H7 (cell line): ENCODE results near the gene SOX6. TPM values are rescaled to one million over a fixed set of nuclear protein-coding genes. Genes with fewer than 3 reads are reported as not detected.

ENCODE experiments used
- DNase-seq: peaks from one replicate; pipeline ENCODE4 v3.0.0; 2012
- H3K27me3 ChIP-seq: 2 replicates; pipeline ENCODE4 v1.6.0; 2011; ENCODE audit warnings: mild to moderate bottlenecking, low read length; ENCODE audit not compliant: control insufficient read depth, insufficient read depth
- H3K36me3 ChIP-seq: replicated peaks from 2 replicates; pipeline ENCODE4 v1.5.1; 2011; ENCODE audit warnings: low read length; ENCODE audit not compliant: control insufficient read depth, insufficient read depth
- H3K4me3 ChIP-seq: 2 replicates; pipeline ENCODE4 v1.5.1; 2011; ENCODE audit warnings: low read depth, mild to moderate bottlenecking, control low read depth, low read length, moderate library complexity; ENCODE audit not compliant: insufficient read depth
- total RNA-seq: library from RNA; depleted of rRNA; stranded (reverse); fragments of >200 nt; shearing (Covaris generic); gene quantifications from 2 replicates; pipeline ENCODE4 v1.2.3, GENCODE V29; 2014

SOX6 gene
- total RNA-seq, 1 experiment from 2014 or later = 0.03 TPM

DNA sequence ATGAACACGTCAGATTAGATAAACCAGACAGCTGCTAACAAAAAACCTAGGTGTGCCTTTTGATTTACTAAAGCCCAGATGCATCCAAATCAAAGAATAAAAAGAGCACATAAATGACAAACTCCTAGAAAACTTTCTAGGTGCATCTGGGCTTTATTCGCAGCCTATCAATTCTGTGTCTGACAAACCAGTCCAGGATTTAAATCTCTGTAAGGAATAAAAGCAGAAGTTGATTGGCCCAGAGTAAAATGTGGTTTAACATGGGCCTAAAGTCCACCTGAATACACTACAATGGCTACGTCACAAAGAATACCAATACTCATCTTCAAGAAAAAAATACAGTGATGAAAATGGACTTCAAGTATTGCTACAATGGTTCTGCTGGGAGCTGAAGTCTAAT is 66.8 kb downstream of the SOX6 start:
- no peak overlapping the region for H3K4me3 ChIP-seq
- H3K27me3 ChIP-seq = no peaks in the 10 kb centered on the region
- no peaks in the 10 kb centered on the region for H3K36me3 ChIP-seq
- DNase-seq = no peak

DNA sequence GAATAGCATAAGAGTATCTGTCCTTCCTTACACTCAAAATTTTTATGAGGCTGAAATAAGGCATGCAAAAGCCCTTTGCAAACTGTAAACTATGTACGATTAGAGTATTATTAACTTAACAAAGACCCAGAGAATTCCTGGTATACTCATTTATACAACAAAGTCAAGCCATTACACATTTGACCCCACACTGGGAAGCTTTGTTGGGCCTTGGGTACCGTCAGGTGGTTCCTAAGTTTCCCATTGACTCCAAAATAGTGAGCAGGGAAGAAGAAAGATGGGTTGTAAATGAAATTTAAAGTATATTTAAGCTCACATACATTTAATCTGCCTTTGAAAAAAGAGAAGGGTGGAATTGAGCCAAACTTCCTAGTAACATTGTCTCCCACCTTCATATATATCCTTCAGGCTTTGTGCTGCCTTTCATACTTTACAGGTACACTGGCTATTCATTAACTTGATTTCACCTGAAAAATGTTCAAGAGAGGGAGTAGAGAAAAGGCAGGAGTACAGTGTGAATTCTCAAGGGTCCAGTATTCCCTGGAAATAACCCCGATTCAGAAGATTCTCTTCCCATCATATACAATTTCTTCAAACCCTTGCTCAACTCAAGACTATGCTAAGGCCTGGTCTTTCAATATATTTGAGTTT is 68.6 kb downstream of the SOX6 start:
- no peaks in the 10 kb centered on the region for H3K27me3 ChIP-seq
- no peaks in the 10 kb centered on the region for H3K36me3 ChIP-seq
- H3K4me3 ChIP-seq = no peak overlapping the region
- DNase-seq = no peak

- H3K36me3 ChIP-seq = no peaks in the 10 kb centered on the region
- H3K4me3 ChIP-seq = no peak overlapping the region
- no peak for DNase-seq
- H3K27me3 ChIP-seq = no peaks in the 10 kb centered on the region
These were observed 70.3 kb downstream of the SOX6 start for GRCh38 chr11:16286095-16286494.

DNA sequence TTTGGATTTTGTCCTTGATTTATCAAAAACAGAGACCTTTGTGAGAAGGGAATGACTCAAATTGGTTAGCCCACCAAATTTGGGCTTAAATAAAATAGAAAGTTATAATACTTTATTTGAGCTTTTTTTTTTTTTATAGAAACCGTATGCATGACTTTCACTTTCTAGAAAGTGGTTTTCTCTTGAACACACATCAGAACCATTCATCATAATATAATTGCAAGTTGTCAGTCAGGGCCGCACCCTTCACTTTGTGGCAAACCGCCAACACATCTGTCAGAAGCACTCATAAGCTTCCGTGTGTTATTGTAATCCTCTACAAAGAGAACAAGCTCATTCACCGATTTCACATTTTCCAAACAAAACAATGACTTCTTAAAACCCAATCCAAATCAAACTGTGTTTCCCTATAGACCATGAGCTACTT is 76.1 kb downstream of the SOX6 start:
- DNase-seq = no peak
- no peaks in the 10 kb centered on the region for H3K36me3 ChIP-seq
- H3K4me3 ChIP-seq = no peak overlapping the region
- no peaks in the 10 kb centered on the region for H3K27me3 ChIP-seq

DNA sequence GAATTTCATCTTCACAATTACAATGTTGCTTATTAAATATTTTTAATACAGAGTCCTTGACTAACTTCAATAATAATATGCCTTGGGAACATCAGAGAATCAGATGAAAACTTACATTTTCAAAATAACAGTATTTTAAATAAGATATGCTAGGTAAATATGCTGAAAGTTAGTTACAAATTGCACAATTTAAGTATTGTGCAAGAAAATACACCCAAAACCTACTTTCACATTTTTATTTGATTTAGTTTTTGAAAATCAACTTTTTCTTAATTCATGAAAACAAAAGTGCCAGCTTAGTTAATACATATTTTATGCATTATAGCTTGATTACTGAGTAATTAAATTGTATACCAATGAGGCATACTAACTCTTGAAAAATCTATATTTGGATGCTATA is 76.8 kb downstream of the SOX6 start:
- DNase-seq = no peak
- Histone ChIP-seq H3K4me3 (no peak overlapping the region), H3K27me3 (no peaks in the 10 kb centered on the region), H3K36me3 (no peaks in the 10 kb centered on the region)

- Histone ChIP-seq H3K36me3 (no peaks in the 10 kb centered on the region), H3K27me3 (no peaks in the 10 kb centered on the region), H3K4me3 (no peak overlapping the region)
- no peak for DNase-seq
These were observed 77.4 kb downstream of the SOX6 start for GRCh38 chr11:16278979-16279378.

DNA sequence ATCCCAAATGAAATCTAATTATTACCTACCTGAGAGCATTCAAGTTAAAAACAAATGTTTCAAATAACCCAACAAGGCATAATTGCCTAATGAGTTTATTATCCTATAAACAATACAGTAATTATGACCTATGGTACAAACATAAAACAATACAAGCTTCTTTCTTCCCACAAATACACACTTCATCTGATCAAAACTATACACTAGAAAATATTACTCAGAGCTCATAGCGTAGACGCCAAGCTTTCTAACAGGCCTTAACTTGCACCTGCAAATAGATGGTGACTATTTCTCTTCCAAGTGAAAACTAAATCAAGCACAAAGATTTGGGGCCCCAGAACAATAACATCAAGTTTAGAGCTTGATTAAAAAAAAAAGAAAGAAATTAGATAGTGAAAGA is 78.1 kb downstream of the SOX6 start:
- no peaks in the 10 kb centered on the region for H3K36me3 ChIP-seq
- no peak for DNase-seq
- no peaks in the 10 kb centered on the region for H3K27me3 ChIP-seq
- H3K4me3 ChIP-seq = no peak overlapping the region

DNA sequence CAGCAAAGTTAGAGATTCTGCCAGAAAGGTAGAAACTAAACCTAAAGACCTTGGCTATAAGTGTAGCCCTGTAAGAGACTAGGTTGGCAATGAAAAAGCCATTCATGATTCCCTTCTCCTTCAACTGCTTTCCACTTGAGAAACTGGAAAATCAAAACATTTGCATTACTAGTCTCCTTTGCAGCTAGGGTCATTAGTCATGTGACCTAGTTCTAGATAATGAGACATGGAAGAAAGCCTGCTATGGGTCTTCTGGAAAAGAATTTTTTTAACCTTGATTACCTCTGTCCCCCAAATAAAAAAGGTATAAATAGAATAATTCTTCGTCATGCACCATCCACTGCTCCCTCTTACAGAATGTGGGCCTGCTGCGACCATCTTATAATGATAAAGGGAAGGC is 80.1 kb downstream of the SOX6 start:
- Histone ChIP-seq H3K27me3 (no peaks in the 10 kb centered on the region), H3K36me3 (no peaks in the 10 kb centered on the region), H3K4me3 (no peak overlapping the region)
- no peak for DNase-seq

- H3K36me3 ChIP-seq = no peaks in the 10 kb centered on the region
- DNase-seq = no peak
- no peak overlapping the region for H3K4me3 ChIP-seq
- H3K27me3 ChIP-seq = no peaks in the 10 kb centered on the region
These were observed 85.1 kb downstream of the SOX6 start for GRCh38 chr11:16271258-16271657.

DNA sequence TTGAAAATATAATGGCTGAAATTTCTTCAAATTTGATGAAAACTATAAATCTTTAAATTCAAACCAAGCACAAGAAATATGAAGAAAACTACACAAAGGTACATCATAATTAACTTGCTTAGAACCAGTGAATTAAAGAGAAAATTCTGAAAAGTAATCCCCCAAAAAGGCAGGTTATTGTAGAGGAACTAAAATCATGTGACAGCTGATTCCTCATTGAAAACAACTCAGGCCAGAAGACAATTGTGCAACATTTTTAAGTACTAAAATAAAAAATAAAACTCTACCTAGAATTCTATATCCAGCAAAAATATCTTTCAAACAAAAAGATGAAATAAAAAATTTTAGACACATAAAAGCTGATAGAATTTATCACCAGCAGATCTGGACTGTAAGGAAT is 90.3 kb downstream of the SOX6 start:
- Histone ChIP-seq H3K4me3 (no peak overlapping the region), H3K36me3 (no peaks in the 10 kb centered on the region), H3K27me3 (no peaks in the 10 kb centered on the region)
- DNase-seq = no peak

- Histone ChIP-seq H3K27me3 (no peaks in the 10 kb centered on the region), H3K4me3 (no peak overlapping the region), H3K36me3 (no peaks in the 10 kb centered on the region)
- no peak for DNase-seq
These were observed 91.3 kb downstream of the SOX6 start for GRCh38 chr11:16265022-16265421.

- Histone ChIP-seq H3K36me3 (no peaks in the 10 kb centered on the region), H3K4me3 (no peak overlapping the region), H3K27me3 (no peaks in the 10 kb centered on the region)
- no peak for DNase-seq
These were observed 93.7 kb downstream of the SOX6 start for GRCh38 chr11:16262645-16262955.

DNA sequence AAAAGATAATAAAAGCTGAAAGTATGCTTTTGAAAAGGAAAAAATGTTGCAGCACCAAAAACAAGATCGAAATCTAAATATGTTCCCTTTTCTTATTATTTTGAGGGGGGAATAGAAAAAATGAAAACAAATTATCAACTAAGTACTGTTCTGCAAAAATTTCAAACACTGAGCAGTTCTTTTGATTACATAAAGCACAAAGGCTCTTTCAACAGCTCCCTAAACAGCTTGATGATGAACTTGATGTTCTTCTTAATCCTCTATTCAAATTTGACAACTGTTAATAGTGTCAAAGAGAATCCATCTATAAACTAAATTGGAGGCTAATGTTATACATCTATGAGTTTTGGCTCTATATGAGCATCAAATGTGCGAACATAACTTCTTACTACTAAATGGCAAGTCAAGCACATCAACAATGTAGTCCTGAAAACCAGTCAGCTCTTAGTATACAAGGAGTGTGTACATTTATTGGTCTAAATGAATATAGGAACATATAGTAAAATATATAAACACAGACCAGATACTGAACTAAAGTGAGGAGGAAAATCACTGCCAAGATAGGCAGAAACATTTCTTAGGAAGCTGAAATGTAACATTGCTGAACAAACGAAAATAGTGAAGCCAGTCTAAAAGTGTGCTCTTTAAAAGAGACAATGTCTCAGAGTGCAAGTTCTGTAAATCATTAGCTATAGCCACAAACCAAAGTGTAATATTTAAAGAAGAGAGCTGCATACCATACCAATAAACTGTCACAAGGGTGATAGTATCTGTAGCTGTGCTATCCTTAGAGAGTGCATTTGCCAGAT is 94.3 kb downstream of the SOX6 start:
- Histone ChIP-seq H3K36me3 (no peaks in the 10 kb centered on the region), H3K27me3 (no peaks in the 10 kb centered on the region), H3K4me3 (no peak overlapping the region)
- no peak for DNase-seq

DNA sequence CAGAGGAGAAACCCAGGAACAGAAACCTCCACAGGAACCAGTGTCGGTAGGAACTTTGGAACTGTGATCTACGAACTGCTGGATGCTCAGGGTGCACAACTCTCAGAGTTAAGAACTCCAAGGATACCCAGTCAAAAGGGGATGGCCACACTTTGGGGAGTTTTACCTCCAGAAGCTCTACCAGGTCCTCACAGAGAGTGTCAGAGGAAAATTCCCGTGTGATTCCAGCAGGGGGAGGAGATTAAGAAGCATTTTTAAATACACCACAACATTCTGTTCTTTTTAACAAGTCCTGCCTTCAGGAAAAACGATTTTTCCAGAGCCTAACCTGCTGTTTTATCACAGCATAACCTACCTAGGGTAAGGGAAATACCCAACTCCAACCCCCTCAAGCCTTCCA is 104.0 kb downstream of the SOX6 start:
- peak; percentile 1 for DNase-seq
- Histone ChIP-seq H3K27me3 (no peaks in the 10 kb centered on the region), H3K36me3 (no peaks in the 10 kb centered on the region), H3K4me3 (no peak overlapping the region)

DNA sequence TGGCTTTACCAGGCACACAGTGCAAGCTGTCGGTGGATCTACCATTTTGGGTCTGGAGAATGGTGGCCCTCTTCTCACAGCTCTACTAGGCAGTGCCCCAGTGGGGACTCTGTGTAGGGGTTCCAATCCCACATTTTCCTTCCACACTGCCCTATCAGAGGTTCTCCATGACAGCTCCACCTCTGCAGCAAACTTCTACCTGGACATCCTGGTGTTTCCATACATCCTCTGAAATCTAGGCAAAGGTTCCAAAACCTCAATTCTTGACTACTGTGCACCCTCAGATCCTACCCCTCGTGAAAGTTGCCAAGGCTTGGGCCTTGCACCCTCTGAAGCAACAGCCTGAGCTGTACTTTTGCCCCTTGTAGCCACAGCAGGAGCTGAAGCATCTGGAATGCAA is 108.1 kb downstream of the SOX6 start:
- Histone ChIP-seq H3K27me3 (no peaks in the 10 kb centered on the region), H3K36me3 (no peaks in the 10 kb centered on the region), H3K4me3 (no peak overlapping the region)
- DNase-seq = no peak
